ENCODE results near the gene KLLN.
"Not testable (repeated sequence)": the region's sequence is repeated elsewhere in the genome, so short reads cannot be mapped to it uniquely, and the experiment has no call there.

KLLN gene

GRCh38 chr10:87829986-87830729 is 33.2 kb downstream of the KLLN start:
- no peak overlapping the region for H3K27ac ChIP-seq
- TF ChIP-seq CTCF (IDR thresholded peaks at IDR 0.05) (no peak), ZFX (IDR thresholded peaks at IDR 0.05; ENCODE audit: borderline replicate concordance) (no peak)

GRCh38 chr10:87829051-87829450 is 34.3 kb downstream of the KLLN start:
- H3K27ac ChIP-seq, result not testable (repeated sequence)

- TF ChIP-seq CTCF (IDR thresholded peaks at IDR 0.05) (no peak), ZFX (IDR thresholded peaks at IDR 0.05; ENCODE audit: borderline replicate concordance) (no peak)
- no peak overlapping the region for H3K27ac ChIP-seq
These were observed 35.7 kb downstream of the KLLN start for GRCh38 chr10:87827681-87828080.

- H3K27ac ChIP-seq, result no peak overlapping the region
- TF ChIP-seq CTCF (IDR thresholded peaks at IDR 0.05), result no peak
- no peak for TF ChIP-seq ZFX (IDR thresholded peaks at IDR 0.05; ENCODE audit: borderline replicate concordance)
These were observed 36.7 kb downstream of the KLLN start for GRCh38 chr10:87826653-87827052.

- H3K27ac ChIP-seq, result no peak overlapping the region
- TF ChIP-seq CTCF (IDR thresholded peaks at IDR 0.05) (no peak), ZFX (IDR thresholded peaks at IDR 0.05; ENCODE audit: borderline replicate concordance) (no peak)
These were observed 44.1 kb downstream of the KLLN start for GRCh38 chr10:87819289-87819585.

- no peak for TF ChIP-seq CTCF (IDR thresholded peaks at IDR 0.05)
- H3K27ac ChIP-seq, result peak overlapping the region; percentile 87
These were observed 44.6 kb downstream of the KLLN start for GRCh38 chr10:87818505-87819288.

GRCh38 chr10:87817609-87818504 is 45.5 kb downstream of the KLLN start, which contains the start of gene ATAD1:
ATAD1 (minus strand) TSS chr10:87818226; CDS start chr10:87814599, 3,627 bp downstream.
- TF ChIP-seq ZFX (IDR thresholded peaks at IDR 0.05; ENCODE audit: borderline replicate concordance) (no peak), CTCF (IDR thresholded peaks at IDR 0.05) (peak; percentile 23; the same call in 1 of the 2 replicates)
- H3K27ac ChIP-seq, result peak within 1 kb of the TSS; percentile 87

Measured in 22Rv1 (cell line).